Suprapubic skin (tissue), 4 donors: ENCODE measurements around the gene WASHC2C.

Experiments used
- CTCF ChIP-seq, 2 donors: fragments of 200-600 bp in 1 of 2; fragments of 450-650 bp in 1 of 2; sonication (generic) in 1 of 2; IDR thresholded peaks; one replicate each; pipeline ENCODE4 v1.5.1; 2016 to 2019; ENCODE audit warnings: antibody characterized with exemption in 2 of 2, mild to moderate bottlenecking in 1 of 2, moderate library complexity in 1 of 2
- POLR2A ChIP-seq, 2 donors: fragments of 450-650 bp; IDR thresholded peaks; one replicate each; pipeline ENCODE4 v1.6.1; 2017; ENCODE audit warnings: antibody characterized with exemption in 2 of 2, mild to moderate bottlenecking in 2 of 2, moderate library complexity in 2 of 2
- POLR2AphosphoS5 ChIP-seq, 3 donors: sonication (generic); formaldehyde crosslinking; IDR thresholded peaks; one replicate each; pipeline ENCODE4 v1.6.1; 2017; ENCODE audit warnings: antibody characterized with exemption in 3 of 3

GRCh38 chr10:45817130-45817859, 90.2 kb downstream of the WASHC2C start:
- TF ChIP-seq POLR2A (IDR thresholded peaks at IDR 0.05) (no peak), CTCF (IDR thresholded peaks at IDR 0.05) (no peak), POLR2AphosphoS5 (IDR thresholded peaks at IDR 0.05) (no peak)
